AG09309 (cell line): ENCODE data around the gene TIRAP.
A peak's percentile ranks its signal among the peaks of the same experiment; 100 is the strongest.

ENCODE experiments used
- DNase-seq: peaks from one replicate; pipeline ENCODE4 v3.0.0-alpha.2; 2010; ENCODE audit warnings: low read depth
- H3K4me3 ChIP-seq: 2 replicates; pipeline ENCODE4 v1.5.1; 2011; ENCODE audit warnings: mild to moderate bottlenecking, low read depth, low read length, moderate library complexity; ENCODE audit not compliant: control insufficient read depth
- CTCF ChIP-seq: IDR thresholded peaks from 2 replicates; pipeline ENCODE4 v1.5.1; 2011; ENCODE audit warnings: mild to moderate bottlenecking, low read depth, low read length, inconsistent platforms; ENCODE audit not compliant: insufficient read depth, control insufficient read depth; ENCODE audit errors: missing control alignments

Gene TIRAP

GRCh38 chr11:126310992-126311310, 28.1 kb downstream of the TIRAP start:
- no peak for TF ChIP-seq CTCF
- DNase-seq: no peak
- H3K4me3 ChIP-seq: no peak overlapping the region

- DNase-seq: no peak
- H3K4me3 ChIP-seq: no peak overlapping the region
- TF ChIP-seq CTCF: no peak
Measured at GRCh38 chr11:126311401-126312291, 28.8 kb downstream of the TIRAP start.

GRCh38 chr11:126312961-126313360, 30.1 kb downstream of the TIRAP start:
- no peak for TF ChIP-seq CTCF
- no peak for DNase-seq
- H3K4me3 ChIP-seq: no peak overlapping the region

GRCh38 chr11:126313826-126314225, 30.9 kb downstream of the TIRAP start:
- TF ChIP-seq CTCF: no peak
- no peak overlapping the region for H3K4me3 ChIP-seq

GRCh38 chr11:126317432-126317755, 34.5 kb downstream of the TIRAP start:
- H3K4me3 ChIP-seq: no peak overlapping the region
- DNase-seq: no peak
- TF ChIP-seq CTCF: no peak

More at GRCh38 chr11:126313826-126314225, 30.9 kb downstream of the TIRAP start:
- DNase-seq: no peak

- no peak for DNase-seq
- TF ChIP-seq CTCF: no peak
- peak overlapping the region; percentile 25 for H3K4me3 ChIP-seq
Measured at GRCh38 chr11:126317756-126318573, 35.1 kb downstream of the TIRAP start.
